Measurements from ENCODE around the gene MSLN.
"Not testable (repeated sequence)": the region's sequence is repeated elsewhere in the genome, so short reads cannot be mapped to it uniquely, and the experiment has no call there.

The MSLN gene

DNA sequence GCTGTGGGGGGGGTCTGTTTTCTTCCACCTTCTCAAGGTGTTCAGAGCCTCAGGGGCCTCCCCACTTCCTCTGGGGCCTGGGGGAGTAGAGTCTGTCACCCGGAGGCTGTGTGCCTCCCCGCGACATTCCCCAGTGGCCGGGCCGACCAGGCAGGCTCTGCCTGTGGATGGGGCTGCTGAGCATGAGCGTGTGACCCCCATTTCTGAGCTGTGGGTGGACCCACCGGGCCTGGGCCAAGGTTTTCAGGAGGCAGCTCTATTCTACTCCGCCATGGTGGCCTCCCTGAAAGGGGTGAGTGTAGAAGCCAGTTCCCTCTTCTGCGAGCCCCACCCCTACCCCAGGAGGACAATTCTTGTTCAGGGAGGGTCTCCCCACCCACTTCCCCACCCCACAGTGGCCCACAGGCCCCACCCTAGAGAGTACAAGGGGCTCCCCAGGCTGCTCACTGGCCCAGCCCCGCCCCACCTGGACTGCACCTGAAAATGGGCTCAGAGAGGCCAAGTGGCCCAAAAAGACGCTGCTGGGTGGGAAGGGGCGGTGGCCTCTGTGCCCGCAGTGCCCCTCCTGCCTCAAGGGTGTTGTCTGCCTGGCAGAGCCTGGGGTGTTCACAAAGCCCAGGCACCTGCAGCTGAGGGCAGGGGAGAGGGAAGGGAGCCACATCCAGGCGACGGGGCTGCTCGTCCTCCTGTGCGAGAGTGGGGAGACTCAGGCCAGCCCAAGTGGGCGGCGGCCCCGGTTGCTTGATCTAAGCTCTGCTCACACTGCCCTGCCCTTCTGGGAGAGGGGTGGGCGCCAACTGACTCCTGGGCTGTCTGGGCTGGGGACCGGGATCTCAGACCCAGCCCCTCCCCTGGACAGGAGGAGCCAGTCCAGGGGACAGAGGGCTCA, 1.3 kb downstream of the MSLN start:
- no peak for DNase-seq

DNA sequence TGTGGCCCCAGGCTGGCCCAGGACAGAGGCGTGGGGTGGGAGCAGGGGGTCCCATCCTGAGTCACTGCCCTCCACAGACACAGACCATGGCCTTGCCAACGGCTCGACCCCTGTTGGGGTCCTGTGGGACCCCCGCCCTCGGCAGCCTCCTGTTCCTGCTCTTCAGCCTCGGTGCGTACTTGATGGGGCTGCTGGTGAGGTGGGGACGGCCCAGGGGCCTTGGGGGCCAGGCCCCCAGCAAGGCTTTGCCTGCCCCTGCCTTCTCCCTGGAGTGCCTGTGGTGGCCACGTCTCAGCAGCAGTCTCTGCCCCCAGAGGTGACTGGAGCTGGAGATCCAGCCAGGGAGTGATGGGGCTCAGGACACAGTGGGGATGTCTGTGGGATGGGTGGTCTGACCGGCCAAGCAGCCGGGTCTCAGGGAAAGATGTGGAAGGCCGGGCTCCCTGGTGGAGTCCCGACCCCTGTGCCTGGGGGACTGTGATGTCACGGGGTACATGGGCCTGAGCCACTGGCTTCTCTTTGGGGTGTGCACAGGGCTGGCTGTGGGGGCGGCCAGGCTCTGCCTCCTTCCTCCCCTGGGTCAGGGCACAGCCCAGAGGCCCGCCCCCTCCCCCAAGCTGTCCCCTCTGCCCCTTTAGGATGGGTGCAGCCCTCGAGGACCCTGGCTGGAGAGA, 2.2 kb downstream of the MSLN start:
- DNase-seq = no peak

DNA sequence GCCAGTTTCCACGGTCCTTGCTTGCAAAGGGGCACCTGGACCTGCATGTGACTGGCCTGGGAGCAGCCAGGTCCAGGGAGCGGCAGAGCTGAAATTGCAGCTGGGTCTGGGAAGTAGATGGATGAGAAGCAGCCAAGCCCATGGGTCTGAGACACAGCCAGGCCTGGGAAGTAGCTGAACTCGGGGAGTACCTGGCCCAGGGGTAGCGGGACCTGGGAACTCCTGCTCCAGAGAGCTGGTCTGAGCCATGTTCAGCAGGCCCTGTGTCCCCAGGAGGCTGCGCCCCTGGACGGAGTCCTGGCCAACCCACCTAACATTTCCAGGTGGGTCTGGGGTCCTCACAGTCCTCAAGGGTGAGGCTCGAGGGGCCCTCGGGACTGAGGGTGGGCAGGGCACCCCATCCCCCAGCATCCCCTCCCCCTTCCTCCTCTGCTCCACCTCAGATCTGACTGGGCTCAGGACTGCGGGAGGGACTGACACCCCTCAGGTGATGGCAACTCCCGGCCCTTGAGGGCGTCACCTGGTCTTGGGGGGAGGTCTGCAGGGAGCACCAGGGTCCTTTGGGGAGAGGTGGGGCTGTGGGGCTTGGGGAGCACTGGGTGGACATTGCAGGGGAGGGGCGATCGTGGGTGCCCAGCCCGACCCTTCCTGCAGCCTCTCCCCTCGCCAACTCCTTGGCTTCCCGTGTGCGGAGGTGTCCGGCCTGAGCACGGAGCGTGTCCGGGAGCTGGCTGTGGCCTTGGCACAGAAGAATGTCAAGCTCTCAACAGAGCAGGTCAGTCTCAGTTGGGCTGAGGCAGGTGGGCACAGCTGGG, 3.0 kb downstream of the MSLN start:
- no peak for DNase-seq

DNA sequence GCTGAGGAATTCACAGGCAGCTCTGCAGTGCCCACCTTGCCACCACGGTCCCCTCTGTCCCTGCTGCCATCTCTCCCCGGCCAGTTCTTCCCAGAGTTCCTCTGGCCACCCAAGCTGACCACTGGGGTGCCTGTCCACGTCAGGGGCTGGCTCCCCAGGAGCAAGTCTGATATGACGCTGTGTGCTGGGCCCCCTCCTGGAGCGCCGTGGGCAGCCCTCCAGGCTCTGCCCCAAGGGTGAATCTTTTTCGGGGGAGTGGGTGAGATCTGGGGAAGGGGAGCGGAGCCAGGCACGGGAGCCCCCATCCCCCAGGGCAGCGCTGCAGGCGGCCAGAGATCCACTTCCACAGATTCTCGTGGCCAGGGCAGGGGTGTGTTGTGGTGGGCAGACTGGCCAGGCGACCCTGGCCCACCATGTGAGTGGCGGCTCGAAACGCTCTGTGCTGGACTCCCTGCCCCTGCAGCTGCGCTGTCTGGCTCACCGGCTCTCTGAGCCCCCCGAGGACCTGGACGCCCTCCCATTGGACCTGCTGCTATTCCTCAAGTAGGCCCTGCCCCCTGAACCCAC, 3.7 kb downstream of the MSLN start:
- no peak for DNase-seq

DNA sequence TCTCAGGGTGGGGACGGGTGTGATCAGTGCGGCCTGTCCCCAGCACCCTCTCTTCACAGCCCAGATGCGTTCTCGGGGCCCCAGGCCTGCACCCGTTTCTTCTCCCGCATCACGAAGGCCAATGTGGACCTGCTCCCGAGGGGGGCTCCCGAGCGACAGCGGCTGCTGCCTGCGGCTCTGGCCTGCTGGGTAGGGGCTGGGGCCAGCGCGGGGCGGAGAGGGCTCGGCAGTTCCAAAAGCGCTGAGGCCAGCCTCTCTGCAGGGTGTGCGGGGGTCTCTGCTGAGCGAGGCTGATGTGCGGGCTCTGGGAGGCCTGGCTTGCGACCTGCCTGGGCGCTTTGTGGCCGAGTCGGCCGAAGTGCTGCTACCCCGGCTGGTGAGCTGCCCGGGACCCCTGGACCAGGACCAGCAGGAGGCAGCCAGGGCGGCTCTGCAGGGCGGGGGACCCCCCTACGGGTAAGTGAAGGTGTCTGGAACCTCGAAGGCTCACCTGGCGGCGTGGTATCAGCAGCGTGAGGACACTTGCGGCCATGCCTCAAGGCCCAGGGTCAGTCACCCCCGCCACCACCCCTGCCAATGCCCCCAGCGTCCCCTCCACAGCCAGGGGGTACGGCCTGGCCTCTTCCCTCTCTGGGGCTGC, 4.4 kb downstream of the MSLN start:
- no peak for DNase-seq

DNA sequence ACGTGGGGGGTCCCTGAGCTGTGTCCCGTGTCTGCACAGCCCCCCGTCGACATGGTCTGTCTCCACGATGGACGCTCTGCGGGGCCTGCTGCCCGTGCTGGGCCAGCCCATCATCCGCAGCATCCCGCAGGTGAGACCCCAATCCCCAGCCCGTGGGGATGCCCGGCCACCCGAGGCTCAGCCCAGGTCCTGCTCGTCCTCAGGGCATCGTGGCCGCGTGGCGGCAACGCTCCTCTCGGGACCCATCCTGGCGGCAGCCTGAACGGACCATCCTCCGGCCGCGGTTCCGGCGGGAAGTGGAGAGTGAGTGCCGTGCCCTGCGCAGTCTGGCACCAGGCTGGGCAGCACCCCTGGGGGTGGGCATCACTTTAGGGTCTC, 4.9 kb downstream of the MSLN start:
- DNase-seq = no peak

DNA sequence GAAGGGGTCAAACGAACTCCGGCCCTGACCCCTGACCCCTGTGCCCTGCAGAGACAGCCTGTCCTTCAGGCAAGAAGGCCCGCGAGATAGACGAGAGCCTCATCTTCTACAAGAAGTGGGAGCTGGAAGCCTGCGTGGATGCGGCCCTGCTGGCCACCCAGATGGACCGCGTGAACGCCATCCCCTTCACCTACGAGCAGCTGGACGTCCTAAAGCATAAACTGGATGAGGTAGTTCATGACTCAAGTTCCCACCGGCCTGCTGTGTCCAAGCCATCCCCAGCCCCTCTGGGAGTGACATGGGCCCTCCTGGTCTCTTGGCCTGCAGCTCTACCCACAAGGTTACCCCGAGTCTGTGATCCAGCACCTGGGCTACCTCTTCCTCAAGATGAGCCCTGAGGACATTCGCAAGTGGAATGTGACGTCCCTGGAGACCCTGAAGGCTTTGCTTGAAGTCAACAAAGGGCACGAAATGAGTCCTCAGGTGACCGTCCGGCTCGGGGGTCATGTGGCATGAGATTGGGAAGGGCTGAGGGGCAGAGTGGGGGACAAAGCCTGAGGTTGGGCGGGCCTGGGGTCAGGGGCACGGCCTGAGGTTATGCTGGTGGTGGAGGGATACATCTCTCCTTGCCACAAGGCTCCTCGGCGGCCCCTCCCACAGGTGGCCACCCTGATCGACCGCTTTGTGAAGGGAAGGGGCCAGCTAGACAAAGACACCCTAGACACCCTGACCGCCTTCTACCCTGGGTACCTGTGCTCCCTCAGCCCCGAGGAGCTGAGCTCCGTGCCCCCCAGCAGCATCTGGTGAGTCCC, 5.7 kb downstream of the MSLN start:
- no peak for DNase-seq

DNA sequence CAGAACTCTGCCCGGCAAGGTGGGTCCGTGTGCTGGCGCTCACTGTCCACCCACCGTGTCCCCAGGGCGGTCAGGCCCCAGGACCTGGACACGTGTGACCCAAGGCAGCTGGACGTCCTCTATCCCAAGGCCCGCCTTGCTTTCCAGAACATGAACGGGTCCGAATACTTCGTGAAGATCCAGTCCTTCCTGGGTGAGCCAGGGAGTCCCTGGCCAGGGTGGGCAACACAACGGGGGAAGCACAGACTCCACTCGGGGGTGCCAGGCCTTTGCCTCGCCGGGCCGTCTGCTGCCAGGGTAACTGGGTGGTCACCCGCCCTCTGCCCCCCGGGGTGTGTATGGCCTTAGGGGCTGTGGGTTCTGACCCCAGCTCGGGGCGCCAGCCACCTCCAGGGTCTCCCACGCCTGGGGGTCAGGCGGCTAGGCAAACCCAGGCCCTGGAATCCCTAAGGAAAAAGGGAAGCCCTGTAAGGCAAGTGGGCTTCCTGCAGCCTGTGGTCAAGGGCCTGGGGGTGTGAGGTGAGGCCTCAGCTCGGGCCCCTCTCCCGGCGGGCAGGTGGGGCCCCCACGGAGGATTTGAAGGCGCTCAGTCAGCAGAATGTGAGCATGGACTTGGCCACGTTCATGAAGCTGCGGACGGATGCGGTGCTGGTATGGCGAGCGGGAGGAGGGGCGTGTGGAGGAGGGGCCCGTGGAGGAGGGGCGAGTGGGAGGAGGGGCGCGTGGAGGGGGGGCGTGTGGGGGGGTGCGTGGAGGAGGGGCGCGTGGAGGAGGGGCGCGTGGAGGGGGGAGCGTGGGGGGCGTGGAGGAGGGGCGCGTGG, 6.5 kb downstream of the MSLN start:
- DNase-seq = no peak

DNA sequence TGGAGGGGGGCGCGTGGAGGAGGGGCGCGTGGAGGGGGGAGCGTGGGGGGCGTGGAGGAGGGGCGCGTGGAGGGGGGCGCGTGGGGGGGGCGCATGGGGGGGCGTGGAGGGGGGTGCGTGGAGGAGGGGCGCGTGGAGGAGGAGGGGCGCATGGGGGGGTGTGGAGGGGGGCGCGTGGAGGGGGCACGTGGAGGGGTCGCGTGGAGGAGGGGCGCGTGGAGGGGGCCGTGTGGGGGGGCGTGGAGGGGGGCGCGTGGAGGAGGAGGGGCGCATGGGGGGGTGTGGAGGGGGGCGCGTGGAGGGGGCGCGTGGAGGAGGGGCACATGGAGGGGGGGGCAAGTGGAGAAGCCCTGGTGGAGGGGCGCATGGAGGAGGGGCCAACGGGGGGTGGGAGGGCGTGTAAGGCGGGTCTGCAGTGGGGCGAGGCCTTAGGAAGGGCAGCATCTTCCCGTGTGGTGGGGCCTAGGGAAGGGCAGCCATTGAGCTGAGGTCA, 7.3 kb downstream of the MSLN start:
- DNase-seq = no peak

DNA sequence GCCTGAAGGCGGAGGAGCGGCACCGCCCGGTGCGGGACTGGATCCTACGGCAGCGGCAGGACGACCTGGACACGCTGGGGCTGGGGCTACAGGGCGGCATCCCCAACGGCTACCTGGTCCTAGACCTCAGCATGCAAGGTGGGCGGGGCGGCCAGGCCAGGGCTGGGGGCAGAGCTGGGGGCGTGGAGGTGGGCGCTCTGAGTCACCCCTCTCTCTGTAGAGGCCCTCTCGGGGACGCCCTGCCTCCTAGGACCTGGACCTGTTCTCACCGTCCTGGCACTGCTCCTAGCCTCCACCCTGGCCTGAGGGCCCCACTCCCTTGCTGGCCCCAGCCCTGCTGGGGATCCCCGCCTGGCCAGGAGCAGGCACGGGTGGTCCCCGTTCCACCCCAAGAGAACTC, 7.9 kb downstream of the MSLN start:
- no peak for DNase-seq

DNA sequence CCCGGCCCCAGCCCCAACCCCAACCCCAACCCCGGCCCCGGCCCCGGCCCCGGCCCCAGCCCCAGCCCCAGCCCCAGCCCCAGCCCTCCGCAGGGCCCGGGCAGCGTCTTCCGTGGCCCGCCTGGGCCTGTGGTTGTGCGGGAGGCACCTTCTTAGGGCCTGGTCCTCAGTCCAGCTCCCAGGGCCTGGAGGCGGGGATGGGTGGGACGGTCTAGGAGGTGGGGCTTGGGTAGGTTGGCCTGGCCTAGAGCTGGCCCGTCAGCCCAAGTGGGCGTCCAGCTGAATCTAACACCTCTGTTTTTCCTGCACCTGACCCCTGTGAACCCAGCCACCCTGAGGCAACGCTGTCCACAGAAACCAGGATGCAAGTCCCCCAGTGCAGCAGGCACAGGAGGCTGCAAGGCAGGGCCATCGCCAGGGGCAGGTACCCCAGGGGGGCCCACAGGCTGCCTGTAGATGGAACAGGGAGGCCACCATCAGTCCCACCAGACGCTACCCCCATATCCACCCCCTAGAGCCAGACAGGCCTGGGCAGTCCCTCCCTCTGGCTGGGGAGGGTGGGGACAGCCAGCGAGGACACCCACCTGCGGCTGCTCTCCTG, 8.8 kb downstream of the MSLN start:
- DNase-seq = no peak

DNA sequence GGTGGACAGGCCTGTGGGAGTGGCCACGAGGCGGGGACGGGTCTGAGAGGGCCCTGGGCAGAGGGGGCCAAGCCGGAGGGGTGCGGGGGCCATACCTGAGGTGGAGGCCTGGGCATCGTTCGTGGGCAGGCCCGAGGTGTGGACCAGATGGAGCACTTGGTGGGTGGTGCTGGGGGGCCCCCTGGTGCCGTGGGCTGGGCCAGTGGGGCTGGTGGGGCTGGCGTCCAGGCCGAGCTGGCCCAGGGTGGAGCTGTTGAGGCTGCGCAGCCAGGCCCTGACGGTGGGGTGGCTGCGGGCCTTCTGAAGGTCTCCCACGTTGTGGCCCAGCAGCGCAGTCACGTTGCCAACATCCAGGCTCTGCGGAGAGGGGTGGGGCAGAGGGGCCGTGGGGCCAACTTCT, 9.4 kb downstream of the MSLN start:
- DNase-seq = no peak

DNA sequence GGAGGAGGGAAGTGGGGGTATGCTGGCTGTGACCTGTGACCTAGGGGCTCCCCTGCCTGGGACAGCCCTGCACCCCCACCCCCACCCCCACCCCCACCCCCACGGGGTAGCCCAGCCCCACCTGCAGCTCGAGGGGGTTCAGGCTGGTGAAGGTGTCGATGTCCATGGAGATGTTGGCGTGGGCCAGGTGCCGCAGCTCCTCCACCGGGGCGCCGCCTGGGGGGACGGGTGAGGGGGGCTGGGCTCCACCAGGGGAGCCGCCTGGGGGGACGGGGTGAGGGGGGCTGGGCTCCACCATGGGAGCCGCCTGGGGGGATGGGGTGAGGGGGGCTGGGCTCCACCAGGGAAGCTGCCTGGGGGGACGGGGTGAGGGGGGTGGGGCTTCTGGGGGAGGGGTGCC, 9.9 kb downstream of the MSLN start:
- DNase-seq = no peak

DNA sequence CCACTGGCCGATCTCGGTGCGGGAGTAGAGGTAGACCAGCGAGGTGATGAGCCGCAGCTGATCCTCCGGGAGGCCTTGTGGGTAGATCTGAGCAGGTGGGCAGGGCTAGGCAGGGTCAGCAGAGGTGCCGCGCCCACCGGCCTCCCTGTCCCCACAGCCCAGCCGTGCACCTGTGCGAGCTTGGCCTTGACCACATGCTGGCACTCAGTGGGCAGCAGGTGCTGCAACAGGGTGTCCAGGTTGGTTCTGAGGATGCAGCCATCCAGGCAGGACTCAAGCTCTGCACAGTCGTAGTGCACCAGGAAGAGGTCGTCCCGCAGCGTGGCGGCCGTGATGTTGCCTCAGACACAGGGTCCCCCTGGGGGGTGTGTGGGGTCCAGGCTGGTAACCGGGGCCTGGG, 12.4 kb downstream of the MSLN start:
- DNase-seq = no peak

DNA sequence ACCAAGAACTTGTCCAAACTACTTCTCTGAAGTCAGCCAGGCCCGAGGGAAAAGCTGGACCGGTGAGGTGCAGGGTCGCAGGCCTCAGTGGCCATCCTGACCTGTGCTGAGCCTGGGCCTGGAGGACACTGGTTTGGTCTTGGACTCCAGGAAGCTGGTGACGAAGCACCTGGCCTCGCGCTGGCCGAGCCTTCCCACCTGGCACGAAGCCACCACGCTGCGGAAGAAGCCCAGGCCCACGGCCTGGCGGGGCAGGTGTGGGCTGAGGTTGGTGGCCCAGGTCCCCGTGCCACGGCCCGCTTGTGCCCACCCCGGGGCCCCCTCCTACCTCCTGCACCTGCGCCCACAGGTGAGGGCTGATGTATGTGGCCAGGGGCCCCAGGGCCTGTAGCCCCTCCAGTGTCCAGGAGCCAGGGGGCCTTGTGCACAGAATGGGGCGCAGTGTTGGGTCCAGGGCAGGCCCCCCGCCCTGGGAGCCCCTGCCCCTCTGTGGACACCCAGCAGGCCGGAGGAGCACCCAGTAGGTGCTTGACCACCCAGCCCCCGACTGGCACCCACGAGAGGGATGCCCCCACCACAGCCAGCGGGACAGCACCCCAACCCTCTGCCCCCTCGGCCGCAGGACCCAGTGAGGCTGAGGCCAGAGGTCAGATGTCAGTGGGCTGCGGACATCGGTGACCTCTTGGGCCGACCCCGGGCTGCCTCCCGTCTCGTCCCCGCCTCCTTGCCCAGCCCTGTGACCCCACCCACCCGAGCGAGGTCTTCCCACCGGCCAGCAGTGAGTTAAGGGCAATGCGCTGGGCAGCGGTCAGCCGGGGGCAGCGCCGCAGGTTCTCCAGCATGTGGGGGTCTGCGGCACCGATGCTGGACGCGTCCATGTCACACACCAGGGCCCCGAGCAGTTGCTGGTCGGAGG, 13.8 kb downstream of the MSLN start:
- no peak for DNase-seq

DNA sequence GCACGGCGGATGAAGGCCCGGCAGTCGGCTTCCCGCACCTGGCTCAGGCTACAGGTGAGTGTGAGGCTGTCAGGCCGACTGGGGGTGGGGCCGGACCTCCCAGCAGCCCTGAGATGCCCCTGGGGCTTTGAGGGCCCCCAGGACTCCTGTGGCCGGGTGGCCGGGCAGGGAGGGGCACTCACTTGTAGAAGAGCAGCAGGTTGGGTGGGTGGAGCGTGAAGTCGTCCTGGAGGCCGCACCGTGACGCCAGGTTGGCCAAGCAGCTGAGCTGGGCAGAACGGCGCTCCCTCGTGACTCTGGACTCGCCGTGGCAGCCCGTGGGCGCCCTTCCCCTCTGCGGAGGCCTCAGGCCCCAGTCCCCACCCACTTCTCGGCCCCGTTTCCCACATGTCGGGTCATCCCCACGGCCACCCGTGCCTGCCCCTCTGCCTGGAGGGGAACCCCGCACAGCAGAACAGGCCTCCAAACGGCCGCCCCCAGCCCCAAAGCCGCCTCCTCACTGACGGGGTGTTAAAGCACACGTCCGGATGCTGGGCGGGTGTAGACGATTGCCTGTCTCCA, 14.8 kb downstream of the MSLN start:
- DNase-seq = no peak

DNA sequence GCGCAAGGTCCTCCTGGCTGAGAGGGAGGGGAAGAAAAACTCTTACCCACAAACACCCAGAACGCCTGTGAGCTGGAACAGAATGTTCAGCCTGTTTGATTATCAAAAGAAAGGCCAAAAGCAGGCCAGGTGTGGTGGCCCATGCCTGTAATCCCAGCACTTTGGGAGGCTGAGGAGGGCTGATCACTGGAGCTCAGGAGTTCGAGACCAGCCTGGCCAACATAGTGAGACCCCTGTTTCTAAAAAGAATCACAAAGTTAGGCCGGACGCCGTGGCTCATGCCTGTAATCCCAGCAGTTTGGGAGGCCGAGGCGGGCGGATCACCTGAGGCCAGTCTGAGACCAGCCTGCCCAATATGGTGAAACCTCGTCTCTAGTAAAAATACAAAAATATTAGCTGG, 15.8 kb downstream of the MSLN start:
- not testable (repeated sequence) for DNase-seq

DNA sequence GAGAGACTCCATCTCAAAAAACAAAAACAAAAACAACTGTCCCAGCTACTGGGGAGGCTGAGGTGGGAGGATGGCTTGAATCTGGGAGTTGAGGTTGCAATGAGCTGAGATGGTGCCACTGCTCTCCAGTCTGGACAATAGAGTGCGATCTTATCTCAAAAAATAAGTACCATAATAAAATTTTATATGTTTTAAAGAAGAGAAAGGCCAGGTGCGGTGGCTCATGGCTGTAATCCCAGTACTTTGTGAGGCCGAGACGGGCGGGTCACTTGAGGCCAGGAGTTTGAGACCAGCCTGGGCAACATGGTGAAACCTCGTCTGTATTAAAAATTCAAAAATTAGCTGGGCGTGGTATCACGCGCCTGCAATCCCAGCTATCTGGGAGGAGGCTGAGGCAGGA, 16.3 kb downstream of the MSLN start:
- no peak for DNase-seq

DNA sequence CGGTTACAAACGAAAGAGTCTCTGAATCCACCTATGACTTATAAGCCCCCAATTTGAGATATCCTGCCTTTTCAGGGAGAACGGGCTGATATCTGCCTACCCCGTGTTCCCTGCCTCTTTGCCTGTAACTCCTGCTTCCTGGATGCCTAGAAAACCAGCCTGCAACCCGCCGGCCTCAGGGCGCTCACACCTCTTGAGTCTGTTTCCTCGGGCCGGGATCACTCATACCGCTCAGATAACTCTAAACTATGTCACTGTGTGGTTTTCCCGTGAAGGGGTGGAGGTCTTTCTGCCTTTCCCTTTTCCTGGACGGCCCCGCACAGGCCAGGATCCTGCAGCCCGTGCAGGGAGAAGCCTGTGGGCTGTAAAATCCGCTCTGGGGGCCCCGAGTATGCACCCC, 17.3 kb downstream of the MSLN start:
- DNase-seq = no peak
